GM23338 (cell line): Measurements from ENCODE around the gene MOK.

Experiments
- CTCF ChIP-seq, 2 experiments: fragments of 200-600 bp in 1 of 2; sonication (generic) in 1 of 2; conservative IDR thresholded peaks; 2 replicates each; pipeline versions ENCODE4 v1.5.1 to v1.6.1; 2016 to 2017; ENCODE audit warnings: antibody characterized with exemption in 2 of 2, low read depth in 2 of 2, mild to moderate bottlenecking in 2 of 2, moderate library complexity in 1 of 2
- ZNF331 ChIP-seq: fragments of 250-450 bp; sonication (Bioruptor Pico); IDR thresholded peaks from 2 replicates; pipeline ENCODE4 v1.5.0; 2020; ENCODE audit warnings: low read depth, mild to moderate bottlenecking, moderate library complexity

GRCh38 chr14:102220031-102220430, 84.9 kb downstream of the MOK start:
- no peak for TF ChIP-seq CTCF (conservative IDR thresholded peaks at IDR 0.05; ENCODE audit: low read depth in 2 of 2)
- TF ChIP-seq ZNF331 (CRISPR knock-in tag), result no peak
